ENCODE data around the gene PCSK4.
"Not testable (repeated sequence)": the region's sequence is repeated elsewhere in the genome, so short reads cannot be mapped to it uniquely, and the experiment has no call there.

The PCSK4 gene

DNA sequence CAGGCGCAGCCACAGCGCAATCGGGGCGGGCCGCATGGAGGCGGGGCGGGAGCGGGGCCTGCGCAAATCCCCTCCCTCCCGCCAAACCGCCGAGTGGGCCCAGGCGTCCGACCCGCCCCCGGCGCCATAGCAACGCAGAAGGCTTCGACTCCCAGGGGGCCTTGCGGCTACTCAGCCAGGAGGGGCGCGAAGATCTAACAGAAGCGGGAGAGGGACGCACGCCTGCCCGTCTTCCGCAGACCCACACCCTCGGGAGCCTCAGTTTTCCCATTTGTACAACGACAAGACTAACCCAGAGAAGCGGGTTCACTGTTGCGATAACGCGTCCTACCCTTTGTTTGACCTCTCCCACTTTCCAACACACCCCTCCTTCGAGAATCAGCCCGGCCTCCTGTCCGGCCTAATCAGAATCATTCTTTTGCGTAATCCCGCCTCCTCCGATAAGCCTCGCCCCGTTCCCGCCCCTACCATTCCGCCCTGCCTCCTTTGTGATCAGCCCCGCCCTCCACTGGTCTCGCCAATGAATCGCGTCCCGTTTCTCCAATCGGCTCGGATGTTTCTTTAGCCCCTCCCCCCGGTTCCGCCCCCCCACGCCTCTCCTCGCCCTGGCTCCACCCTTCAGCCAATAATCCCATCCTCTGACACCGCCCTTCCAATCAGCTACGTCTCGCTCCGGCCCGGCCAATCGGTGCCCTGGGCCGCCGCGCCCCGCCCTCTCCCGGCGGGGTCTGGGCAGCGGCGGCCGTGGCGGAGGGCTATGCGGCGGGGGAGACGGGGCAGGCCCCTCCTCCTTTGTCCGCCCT is at the start of gene PCSK4:
Gene PCSK4 (minus strand): TSS at position 40 of the 803 bp plus-strand sequence. CDS start 4 bp downstream, at position 36.
- DNase-seq, result peak; percentile 99

DNA sequence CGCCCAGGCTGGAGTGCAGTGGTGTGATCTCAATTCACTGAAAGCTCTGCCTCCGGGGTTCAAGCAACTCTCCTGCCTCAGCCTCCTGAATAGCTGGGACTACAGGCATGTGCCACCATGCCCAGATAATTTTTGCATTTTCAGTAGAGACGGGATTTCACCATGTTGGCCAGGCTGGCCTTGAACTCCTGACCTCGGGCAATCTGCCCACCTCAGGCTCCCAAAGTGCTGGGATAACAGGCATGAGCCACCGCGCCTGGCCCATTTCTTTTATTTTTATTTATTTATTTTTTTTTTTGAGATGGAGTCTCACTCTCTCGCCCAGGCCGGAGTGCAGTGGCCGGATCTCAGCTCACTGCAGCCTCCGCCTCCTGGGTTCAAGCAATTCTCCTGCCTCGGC is 49.6 kb upstream of the PCSK4 start:
- not testable (repeated sequence) for DNase-seq

DNA sequence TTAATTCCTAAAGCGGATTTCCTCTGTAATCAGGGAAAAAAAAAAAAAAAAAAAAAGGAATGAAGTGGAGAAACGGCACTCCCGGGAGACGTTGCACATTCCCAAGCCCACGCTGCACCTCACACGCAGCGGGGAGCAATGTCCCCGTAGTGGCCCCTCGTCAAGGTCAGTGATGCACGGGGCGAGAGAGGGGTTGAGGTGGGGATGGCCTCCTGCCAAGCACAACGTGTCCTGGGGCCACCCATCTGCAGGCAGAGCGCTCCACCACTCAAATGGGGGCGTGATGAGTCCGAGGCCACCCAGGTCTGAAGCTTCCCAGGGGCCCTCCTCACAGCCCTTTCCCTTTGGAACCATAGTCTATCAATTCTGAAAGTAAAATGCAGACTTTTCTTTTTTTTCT is 48.8 kb upstream of the PCSK4 start:
- DNase-seq, result no peak

DNA sequence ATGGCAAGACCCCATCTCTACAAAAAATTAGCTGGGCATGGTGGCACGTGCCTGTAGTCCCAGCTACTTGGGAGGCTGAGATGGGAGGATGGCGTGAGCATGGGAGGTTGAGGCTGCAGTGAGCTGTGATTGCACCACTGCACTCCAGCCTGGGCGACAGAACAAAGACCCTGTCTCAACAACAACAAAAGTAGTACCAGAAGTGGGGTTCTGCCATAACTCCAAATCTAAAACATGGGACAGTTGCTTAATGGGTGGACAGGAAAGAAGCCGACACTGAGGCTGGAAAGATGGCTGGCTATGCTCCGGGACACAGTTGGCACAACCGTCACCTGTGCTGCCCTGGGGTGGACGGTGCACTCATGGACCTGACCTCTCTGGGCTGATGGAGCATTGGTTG is 45.5 kb upstream of the PCSK4 start:
- DNase-seq, result not testable (repeated sequence)

DNA sequence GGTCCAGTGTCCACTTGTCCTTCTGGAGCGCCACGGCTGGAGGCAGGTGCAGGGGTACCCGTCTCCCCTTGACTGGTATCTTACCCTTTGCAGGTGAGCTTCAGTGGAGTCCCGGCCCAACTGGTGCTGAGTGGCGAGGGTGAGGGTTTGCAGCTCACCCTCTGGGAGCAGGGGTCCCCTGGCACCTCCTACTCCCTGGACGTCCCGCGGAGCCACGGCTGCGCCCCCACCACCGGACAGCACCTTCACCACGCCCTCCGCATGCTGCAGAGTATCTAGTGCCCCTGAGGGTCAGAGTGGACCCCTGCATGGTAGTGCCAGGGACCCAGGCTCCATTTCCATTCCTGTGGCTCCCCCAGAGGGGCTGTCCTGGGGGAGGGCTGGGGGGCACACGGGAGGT is 44.8 kb upstream of the PCSK4 start:
- no peak for DNase-seq

DNA sequence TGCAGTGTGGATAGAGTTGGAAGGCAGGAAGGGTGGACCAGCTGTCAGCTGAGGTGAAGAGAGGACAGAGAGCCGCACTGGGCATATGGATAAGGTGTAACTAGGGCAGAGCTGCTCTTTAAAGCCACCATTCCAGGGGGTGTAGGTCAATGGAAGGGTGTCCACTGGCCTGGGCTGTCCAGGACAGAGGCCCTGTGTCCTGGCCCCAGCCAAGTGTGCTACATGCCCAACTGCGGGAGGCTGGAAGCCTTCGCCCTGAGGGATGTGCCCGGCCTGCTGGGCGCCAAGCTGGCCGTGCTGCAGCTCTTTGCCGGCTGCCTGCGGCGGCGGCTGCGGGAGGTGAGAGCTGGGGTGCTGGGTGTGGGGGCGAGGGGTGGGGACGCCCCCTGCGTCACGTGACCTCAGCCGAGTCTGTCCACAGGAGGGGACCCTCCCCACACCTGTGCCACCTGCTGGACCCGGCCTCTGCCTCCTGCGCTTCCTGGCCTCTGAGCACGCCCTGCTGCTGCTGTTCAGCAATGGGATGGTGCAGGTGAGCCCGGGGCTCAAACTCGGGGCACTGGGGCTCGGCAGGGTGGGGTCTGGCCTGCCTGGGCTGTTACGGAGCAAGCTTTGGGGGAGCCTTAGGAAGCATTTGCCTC is 43.5 kb upstream of the PCSK4 start:
- DNase-seq, result no peak

DNA sequence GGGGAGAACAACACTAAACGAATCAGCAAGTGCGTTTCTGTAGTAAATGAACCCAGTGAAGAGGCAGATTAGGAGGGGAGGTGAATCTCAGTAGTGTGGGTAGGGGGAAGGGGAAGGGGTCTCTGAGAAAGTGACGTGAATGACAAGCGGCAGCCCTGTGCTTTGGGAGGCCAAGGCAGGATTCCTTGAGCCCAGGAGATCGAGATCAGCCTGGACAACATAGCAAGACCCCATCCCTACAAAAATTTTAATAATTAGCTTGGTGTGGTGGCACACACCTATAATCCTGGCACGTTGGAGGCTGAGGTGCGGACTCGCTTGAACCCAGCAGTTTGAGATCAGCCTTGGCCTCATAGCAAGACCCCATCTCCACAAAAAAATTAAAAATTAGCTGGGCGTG is 41.9 kb upstream of the PCSK4 start:
- no peak for DNase-seq

DNA sequence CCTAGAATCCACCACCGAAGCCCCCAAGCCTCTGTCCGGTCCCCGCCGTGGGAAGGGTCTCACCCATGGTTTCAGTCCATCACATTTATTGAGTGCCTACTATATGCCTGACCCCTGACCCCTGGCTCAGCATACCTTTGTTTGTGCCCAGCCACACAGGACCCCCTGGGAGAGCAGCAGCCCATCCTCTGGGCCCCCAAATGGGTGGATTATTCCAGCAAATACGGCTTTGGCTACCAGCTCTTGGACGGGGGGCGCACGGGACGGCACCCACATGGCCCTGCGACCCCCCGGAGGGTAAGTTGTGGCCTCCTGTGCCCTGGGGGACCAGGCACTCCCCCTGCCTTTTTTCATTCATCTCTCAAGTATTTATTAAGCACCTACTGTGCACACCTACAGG is 41.4 kb upstream of the PCSK4 start:
- DNase-seq, result no peak

DNA sequence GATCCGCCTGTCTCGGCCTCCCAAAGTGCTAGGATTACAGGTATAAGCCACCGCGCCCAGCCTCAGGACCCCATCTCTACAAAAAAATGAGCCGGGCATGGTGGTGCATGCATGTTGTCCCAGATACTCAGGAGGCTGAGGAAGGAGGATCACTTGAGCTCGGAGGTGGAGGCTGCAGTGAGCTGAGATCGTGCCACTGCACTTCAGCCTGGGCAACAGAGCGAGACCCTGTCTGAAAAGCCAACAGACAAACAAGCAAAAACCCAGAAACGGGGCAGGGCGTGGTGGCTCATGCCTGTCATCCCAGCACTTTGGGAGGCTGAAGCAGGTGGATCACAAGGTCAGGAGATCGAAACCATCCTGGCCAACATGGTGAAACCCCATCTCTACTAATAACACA is 40.7 kb upstream of the PCSK4 start:
- DNase-seq, result not testable (repeated sequence)

DNA sequence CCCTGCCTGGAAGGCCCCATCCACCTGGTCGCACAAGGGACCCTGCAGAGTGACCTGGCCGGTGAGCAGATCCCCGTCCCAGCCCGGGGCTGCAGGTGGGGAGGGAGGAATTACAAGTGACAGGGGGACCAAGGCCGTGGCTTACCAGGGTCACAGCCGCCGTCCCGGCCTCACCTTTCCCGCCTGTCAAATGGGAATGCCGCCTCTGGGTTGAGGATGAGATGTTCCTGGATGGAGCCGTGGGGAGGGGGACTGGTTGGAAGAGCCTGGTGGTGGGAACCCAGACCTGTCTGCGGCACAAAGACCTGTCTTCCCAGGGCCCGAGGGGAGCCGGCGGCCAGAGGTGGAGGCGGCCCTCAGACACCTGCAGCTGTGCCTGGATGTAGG is 39.3 kb upstream of the PCSK4 start:
- DNase-seq, result no peak

DNA sequence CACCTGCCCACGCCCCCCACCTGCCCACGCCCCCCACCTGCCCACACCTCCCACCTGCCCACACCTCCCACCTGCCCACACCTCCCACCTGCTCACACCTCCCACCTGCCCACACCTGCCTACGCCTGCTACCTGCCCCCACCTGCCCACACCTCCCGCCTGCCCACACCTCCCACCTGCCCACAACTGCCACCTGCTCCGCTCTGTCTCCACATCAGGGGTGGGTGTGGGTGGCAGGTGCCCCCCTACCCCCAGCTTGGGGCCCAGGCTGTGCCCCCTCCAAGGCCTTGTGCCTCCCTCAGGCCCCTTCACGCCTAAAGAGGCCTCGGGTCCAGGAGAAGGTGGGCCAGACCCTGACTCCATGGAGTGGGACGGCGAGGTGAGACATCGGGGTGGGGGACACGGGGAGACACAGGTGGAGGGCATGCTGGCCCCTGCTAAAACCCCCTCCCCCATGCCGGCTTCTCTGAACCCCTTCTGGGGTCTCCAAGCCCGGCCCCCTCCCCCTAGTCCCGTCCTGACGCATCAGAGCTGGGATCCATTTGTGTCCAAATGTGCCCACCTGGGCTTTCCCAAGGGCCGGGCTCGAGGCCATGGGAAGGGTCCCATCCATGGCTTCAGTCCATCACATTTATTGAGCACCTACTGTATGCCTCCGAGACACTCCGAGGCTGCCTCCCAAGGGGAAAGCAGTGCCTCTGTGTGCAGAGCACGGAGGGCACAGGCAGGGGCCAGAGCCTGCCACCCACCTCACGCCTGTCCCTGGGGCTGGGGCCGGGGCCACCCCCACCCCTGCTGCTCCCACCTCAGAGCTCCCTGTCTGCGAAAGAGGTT is 38.7 kb upstream of the PCSK4 start:
- DNase-seq, result no peak

DNA sequence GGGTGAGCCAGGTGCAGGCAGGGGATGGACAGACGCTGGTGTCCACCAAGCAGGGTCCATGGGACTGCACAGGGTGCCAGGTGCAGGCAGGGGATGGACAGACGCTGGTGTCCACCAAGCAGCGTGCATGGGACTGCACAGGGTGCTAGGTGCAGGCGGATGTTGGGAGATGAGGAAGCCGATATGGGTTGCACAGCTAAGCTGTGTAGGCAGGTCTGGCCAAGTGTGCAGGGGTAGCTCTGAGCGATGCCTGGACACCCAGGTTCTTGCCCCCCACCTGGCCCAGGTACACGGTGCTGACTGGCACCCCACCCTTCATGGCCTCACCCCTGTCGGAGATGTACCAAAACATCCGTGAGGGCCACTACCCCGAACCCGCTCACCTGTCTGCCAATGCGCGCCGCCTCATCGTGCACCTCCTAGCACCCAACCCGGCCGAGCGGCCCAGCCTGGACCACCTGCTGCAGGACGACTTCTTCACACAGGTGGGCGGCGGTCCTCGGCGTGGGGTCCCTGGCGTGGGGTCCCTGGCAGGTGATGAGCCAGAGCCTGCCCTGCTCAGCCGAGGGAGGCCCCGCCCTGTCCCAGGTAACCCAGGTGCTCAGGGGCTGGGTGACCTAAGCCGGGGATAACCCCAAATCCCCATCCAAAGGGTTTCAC is 37.6 kb upstream of the PCSK4 start:
- DNase-seq, result no peak

DNA sequence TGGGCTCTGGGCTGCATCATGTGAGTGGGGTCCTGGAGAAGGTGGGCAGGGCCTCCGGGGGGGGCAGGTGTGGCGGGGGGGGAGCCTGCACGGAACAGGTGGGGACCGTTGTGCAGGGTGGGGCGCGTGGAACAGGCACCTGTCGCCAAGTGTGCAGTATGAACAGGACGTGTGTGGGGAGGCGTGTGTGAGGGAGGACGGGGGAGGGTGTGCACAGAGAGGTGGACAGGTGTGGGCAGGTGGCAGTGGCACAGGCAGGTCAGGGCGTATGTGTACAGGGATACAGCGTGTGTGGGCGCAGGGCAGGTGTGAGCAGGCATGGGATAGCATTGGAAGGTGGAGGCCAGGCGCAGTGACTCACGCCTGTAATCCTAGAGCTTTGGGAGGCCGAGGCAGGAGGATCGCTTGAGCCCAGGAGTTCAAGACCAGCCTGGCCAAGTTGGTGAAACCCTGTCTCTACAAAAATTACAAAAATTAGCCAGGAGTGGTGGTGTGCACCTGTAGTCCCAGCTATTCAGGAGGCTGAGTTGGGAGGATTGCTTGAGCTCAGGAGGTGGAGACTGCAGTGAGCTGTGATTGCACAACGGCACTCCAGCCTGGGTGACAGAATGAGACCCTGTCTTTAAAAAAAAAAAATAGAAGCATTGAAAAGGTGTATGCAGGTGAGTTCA is 37.0 kb upstream of the PCSK4 start:
- no peak for DNase-seq

DNA sequence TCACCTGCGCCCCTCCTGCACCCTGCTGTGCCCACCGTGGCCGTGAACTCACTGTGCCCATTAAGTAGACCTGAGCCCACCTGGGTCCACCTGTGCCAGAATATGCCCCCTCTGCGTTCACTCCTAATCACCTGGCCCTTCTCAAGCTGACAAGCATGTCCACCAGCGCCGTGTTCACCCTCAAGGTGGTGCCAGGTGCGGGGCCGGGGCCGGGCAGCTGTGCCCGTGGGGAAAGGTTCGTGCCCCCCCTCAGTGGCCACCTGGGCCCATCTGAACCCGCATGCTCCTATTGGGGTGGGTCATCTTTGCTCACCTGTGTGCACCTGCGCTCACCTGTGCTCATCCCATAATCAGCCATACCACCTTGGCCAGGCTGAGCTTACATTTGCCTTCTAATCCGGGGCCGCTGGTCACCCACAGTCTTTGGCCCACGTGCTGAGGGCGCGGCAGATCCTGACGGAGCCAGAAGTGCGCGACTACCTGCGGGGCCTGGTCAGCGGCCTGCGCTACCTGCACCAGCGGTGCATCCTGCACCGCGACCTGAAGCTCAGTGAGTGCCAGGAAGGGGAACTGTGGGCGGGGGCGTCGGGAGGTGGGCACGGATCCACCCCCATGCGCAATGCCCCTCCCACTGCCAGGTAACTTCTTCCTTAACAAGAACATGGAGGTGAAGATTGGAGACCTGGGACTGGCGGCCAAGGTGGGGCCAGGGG is 36.1 kb upstream of the PCSK4 start:
- no peak for DNase-seq

DNA sequence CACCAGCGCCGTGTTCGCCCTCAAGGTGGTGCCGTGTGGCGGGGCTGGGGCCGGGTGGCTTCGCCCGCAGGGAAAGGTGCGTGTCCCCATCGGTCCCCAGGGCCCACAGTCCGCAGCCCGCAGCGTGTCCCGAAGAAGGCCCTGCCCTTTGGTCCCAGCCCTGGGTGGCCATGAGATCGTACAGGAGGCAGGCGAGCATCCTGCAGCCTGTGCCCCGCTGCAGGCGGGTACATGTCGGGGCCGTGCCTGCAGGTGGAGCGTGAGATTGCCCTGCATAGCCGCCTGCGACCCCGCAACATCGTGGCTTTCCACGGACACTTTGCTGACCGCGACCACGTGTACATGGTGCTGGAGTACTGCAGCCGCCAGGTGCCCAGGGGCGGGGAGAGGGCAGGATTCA is 35.2 kb upstream of the PCSK4 start:
- no peak for DNase-seq

DNA sequence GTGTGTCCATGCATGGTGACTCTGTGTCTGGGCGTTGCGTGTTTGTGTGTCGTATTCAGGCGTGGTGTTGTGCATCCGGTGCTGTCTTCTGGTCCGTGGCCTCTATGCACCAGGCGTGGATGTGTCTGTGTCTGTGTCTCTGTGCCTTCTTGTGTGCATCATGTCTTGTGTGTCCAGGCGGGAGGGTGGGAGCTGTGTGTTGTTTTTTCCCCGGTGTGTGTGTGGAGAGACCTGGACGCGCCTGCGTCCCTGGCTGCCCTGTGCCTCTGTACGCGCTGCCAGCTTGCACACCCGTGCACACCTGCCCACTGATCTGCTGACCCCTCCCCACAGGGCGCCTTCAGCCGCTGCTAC is 34.8 kb upstream of the PCSK4 start:
- DNase-seq, result no peak

DNA sequence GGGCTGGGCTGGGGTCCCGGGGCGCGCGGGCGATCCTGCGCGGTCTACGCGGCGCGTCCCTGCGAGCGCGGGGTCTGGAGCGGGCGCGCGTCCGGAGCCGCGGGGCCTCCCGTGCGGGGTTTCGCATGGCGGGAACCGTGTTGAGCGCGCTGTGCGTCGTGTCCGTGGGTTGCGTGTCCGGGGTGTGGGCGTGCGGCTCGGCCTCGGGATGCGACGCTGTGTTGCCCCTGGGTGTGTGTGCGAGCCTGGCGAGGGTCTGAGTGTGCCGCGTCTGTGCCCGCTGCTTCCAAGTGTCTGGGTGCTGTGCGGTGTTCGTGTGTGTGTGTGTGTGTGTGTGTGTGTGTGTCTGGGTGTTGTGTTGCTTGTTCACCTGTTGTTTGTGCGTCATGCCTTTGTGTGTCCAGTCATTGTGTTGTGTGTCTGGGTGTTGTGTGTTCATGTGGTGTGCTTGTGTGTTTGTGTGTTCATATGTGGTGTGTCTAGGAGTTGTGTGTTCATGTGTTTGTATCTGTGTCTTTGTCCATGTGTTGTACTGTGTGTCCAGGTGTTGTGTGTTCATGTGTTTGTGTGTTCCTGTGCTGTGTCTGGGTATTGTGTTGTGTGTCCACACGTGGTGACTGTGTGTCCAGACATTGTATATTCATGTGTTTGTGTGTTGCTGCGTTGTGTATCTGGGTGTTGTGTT is 34.3 kb upstream of the PCSK4 start:
- no peak for DNase-seq

DNA sequence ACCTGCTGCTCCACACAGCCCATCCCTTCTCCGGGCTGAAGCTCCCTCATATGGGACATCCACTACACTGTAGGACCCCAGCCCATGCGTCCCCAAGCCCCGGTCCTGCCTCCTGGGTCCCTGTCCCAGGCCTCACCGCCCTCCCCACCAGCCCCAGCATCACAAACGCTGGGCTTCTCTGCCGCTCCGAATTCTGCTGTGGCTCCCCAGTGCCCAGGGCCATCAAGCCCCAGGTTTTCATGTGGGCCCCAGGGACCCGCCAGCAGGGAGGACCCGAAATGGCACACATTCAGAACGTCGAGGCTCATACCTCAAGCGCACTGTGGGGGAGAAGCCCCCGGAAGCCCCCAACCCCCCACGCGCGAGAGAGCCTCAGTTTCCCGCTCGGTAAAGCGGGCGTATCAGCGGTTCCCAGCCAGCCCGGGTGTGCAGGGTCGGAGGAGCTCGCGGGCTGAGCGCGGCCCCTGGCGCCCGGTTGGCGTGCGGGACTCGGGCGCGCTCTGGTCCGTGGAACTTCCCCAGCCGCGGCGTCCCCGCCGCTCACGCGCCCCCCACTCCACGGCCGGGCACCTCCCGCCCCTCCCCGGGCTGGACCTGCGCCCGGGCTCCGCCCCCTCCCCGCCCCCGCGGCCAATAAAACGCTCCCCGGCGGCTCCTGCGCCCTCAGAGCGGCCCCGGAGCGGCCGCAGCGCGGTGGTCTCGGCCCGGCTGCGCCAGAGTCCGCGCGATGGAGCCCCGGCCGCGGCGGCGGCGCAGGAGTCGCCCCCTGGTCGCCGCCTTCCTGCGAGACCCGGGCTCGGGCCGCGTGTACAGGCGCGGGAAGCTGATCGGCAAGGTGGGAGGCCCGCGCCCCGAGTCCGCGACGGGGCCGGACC is 33.5 kb upstream of the PCSK4 start, which contains the start of gene PLK5:
Gene PLK5 (plus strand): TSS at position 666 of the 875 bp plus-strand sequence. CDS start 2,920 bp downstream, outside the sequence.
- no peak for DNase-seq

DNA sequence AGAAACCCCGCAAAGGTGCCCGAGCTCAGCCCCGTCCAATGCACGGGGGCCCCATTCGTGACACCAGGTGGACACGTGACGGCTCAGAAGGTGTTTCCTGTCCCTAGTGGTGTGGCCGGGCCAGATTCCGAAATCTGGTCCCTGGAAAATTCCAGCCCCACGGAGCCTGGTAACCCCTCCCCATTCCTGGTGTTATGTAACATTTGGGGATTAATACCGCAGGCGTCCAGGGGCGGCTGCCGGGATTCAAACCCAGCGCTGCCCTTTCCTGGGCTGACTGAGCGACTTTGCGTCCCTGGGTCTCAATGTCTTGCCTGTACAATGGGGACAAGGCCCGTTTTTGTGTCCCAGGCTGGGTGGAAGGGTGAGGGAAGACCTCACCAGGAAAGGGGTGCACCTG is 32.7 kb upstream of the PCSK4 start:
- no peak for DNase-seq

DNA sequence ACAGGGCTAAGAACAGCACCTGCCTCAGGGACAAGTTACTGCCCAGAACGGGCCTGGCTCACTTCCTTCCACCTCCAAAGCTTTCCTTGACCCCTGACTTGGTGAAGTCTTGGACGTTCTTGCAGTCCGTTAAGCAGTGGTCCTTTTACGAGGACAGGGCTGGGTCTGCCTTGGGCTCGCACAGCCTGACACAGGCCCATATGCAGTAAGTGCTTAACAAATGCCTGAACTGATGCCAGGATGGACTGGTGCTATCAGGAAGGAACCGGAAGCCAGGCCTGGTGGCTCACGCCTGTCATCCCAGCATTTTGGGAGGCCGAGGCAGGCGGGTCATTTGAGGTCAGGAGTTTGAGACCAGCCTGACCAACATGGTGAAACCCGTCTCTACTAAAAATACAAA is 31.9 kb upstream of the PCSK4 start:
- no peak for DNase-seq

All from NCI-H1105 (cell line).